NCI-H774 (cell line): Measurements from ENCODE around the gene ACTR8.

ENCODE experiments used
- DNase-seq: peaks from one replicate; lab custom pipeline; 2025; lab: John Stamatoyannopoulos, UW

ACTR8 gene

DNA sequence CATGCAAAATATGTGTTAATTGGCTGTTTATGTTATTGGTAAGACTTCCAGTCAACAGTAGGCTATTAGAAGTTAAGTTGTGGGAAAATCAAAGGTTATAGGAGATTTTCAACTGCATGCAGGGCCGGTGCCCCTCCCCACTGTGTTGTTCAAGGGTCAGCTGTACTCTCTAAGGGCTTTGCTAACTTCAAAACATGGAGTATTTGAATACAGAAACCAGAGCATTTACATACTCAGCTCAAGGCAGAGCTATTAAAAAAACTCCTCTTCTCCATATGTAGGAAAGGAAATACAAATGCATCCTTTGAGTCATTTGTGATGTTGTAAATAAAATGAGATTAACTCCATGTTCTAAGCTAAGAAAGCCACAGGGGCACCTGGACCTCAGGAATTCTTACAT lies 18.8 kb downstream of the ACTR8 start:
- DNase-seq: no peak

DNA sequence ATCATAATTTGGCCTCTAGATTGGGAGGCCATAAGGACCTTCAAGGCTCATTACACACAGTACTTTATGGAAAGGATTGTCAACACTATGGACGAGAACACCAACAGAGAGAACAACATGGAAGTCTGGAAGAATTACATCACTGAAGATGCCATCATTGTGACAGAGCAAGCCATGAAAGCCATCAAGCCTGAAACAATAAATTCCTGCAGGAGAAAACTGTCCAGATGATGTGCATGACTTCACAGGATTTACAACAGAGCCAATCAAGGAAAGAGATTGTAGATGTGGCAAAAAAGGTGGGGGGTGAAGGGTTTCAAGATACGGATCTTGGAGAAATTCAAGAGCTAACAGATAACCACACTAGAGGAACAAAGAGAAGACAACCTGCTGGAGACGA lies 19.7 kb downstream of the ACTR8 start:
- no peak for DNase-seq

- no peak for DNase-seq
Measured at GRCh38 chr3:53860196-53860595, 21.8 kb downstream of the ACTR8 start.

GRCh38 chr3:53859178-53859577 lies 22.8 kb downstream of the ACTR8 start:
- DNase-seq: no peak

GRCh38 chr3:53858096-53858741 lies 23.7 kb downstream of the ACTR8 start:
- DNase-seq: no peak

- no peak for DNase-seq
Measured at GRCh38 chr3:53856964-53857363, 25.0 kb downstream of the ACTR8 start.

- no peak for DNase-seq
Measured at GRCh38 chr3:53850895-53851294, 31.1 kb downstream of the ACTR8 start.

DNA sequence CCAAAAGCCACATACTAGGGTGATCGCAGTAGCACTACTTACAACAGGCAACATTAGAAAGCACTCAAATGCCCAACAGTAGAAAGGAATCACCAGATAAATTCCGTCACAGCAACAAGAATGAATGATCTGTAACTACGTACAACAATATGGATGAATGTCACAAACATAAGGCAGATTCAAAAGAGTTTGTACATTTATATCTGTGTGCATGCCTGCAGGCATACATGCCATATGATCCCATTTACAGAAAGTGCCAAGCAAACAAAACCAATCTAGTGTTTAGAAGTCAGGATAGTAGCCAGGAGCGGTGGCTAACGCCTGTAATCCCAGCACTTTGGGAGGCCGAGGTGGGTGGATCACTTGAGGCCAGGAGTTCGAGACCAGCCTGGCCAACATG lies 32.0 kb downstream of the ACTR8 start:
- DNase-seq: no peak

- no peak for DNase-seq
Measured at GRCh38 chr3:53846851-53847155, 35.1 kb downstream of the ACTR8 start.

DNA sequence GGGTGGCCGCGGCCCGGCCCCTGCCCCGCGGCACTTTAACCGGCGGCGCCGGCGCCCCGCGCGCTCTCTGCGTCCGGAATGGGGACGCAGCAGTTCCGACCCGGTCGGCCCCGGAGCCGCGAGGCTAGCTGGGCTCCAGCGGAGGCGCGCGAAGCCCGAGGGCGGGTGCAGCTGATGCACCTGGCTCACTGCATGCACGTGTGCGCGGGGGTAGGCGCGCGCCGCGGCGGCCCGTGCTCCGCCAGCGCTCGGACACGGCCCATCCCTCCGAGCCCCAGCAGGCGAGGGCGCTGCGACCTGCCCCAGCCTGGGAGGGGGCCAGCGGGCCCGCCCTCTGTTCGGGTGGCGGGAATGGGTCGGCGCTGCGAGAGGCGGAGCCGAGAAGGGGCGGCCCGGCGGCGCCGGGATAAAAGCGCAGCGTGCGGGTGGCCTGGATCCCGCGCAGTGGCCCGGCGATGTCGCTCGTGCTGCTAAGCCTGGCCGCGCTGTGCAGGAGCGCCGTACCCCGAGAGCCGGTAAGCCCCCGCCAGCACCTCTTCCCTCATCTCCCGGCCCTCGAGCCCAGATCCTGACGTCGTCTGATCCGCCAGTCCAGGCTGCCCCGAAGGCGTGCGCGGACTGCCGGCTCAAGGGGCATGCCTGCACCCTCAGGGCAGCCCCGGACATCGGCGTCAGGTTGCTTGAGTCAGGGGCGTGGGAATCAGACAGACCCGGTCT lies 35.7 kb downstream of the ACTR8 start, which contains the start of the genes CHDH and IL17RB:
CHDH (minus strand) TSS at position 286 of the 717 bp plus-strand sequence. CDS start 22,411 bp downstream, outside the sequence.
IL17RB (plus strand) TSS at position 435 of the 717 bp plus-strand sequence; CDS start at position 456, 21 bp downstream.
- peak; percentile 22 for DNase-seq

DNA sequence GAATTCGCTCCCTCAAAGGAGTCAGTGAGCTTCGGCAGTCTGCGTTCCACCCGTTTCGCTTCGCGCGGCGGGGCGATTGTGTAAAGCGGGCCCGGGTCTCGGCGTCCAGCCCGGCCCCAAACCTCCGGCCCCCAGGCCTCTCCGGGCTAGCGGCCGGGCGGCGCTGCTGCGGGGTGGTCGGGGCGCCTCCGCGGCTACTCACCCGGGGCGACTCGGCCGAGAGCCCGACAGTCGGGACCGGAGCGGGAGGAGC lies 36.1 kb downstream of the ACTR8 start:
- DNase-seq: no peak

DNA sequence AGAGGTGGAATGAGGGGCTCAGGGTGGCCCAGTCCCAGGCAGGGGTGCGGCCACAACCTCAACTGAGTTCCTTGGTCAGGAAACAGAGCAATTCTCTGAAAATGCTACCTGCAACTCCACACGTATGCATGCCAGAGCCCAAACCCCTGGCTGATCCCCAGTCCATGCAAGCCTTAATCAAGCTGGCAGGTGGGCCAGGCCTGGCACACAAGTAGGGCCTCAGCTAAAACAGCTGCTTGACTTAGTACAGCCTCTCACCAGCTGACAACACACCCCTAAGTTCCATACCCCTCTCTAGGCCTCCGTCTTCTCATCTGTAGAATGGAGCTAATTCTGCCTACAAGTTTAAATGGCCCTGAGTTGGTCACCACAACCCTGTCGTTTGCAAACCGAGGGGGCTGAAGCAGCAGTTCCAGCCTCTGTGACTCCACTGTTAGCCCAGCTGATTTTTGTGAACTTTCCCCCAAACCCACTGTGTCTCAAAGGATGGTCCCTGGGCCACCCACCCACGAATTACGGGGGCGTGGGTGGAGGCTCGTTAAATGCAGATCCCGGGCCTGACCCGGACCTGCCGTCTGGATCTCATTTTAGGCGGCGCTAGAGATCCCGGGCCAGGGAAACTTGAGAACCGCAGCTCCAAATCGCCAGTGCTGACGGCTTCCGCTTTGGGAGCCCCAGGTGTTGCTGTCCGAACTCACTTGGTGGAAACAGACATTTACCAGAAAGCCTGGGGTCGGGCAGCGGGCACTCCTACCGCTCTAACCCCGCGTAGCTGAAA lies 36.7 kb downstream of the ACTR8 start:
- no peak for DNase-seq

GRCh38 chr3:53844262-53845102 lies 37.5 kb downstream of the ACTR8 start:
- no peak for DNase-seq

GRCh38 chr3:53843195-53844177 lies 38.5 kb downstream of the ACTR8 start:
- no peak for DNase-seq

GRCh38 chr3:53842436-53843194 lies 39.3 kb downstream of the ACTR8 start:
- no peak for DNase-seq

DNA sequence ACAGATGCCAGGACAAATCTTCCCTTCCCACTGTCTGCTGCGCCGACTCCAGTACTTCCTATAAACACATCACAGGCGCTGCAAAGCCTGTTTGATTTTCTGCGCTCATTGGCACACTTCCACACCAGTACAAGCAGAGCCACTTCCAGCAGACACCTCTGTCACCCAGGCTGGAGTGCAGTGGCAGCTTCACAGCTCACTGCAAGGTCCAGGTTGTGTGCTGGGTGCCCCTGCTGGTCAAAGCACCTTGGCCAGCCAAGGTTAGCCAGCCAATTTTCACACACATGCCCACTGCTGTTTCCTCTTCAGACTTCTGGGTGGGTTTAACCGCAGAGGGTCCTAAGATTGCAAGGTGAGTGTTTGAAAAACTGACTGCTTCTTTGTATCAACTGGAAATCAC lies 40.7 kb downstream of the ACTR8 start:
- DNase-seq: no peak

DNA sequence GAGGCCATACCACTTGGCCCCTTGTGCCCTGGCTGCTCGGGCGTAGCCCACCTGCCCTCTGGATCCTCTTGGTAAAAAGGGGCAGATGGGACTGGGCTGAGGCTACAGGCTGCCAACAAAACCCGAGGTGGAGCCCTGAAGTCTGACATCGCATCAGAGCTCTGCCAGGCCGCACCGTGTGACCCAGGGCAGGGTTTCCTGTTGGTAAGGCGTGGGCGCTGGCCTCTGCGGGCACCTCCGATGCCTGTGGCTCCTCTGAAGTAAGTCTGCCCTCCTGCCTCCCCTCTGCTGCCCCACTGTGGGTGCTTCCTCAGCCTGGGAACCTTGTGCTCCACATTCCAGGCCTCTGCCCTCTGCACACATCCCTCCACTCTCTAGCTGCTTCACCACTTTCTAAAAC lies 44.6 kb downstream of the ACTR8 start:
- no peak for DNase-seq

DNA sequence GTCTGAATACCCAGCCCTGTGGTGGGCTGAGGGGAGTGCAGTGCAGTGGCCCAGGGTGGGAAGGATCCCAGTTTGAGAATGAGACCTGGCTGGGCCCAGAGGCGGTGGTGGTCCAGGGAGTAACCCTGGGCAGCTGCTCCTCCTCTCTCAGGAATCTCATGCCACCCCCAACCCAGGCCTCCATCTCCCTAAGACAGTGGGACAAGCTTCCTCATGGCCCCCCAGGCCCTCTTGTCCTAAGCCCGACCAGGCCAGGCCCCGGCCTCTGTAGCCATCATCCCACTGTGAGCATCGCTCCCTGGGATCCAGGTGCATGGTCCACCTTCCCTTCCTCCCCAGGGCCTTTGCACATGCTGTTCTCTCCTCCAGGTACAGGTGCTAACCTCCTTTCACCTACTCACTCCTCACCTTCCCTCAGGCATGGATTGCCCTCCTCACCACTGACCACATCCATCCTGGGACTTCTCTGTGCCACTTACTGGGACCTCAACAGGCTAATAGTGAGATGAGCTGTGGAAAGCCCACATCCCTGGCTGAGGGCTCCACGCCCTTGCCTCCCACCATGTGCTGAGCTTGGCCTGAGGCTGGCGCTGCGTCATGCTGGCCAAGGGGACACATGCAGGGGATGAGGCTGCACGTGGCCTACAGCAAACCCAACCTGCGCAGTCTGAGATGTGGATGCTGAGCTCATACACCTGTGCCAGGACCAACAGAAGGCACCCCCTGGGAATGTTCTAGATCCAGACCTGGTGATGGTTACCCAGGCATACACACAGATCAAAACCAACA lies 45.7 kb downstream of the ACTR8 start:
- DNase-seq: no peak

DNA sequence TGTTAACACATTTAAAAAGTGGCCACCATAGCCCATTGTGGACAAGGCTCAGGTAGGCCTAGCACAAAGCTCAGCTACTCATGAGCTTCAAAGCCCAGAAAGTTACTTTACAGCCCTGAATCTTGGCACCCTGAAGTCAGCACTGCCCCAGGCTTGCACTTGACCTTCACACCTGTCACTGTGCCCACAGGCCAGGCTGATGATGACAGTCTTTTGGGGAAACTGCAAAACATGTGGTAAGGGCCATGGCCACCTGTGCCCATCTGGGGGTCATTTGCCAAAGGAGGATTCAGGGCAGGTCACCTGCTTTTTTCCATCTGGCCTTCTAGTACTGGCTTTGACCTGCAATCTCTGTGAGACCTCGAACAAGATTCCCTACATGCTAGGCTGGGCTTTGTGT lies 46.7 kb downstream of the ACTR8 start:
- no peak for DNase-seq
